Sigmoid colon (tissue), 3 donors: ENCODE results near the gene TAX1BP3.

Source experiments
- POLR2A ChIP-seq, 2 donors: fragments of 450-650 bp; IDR thresholded peaks; one replicate each; pipeline ENCODE4 v1.6.1; 2016; ENCODE audit warnings: antibody characterized with exemption in 2 of 2, mild to moderate bottlenecking in 2 of 2, moderate library complexity in 2 of 2
- TF ChIP-seq, protein P1 (sequence below), 4 experiments: fragments of 450-650 bp in 3 of 4; fragments of 200-600 bp in 1 of 4; IDR thresholded peaks; one replicate each; pipeline ENCODE4 v1.5.1; 2016 to 2019; ENCODE audit warnings: antibody characterized with exemption in 4 of 4, mild to moderate bottlenecking in 3 of 4, moderate library complexity in 2 of 4

DNA sequence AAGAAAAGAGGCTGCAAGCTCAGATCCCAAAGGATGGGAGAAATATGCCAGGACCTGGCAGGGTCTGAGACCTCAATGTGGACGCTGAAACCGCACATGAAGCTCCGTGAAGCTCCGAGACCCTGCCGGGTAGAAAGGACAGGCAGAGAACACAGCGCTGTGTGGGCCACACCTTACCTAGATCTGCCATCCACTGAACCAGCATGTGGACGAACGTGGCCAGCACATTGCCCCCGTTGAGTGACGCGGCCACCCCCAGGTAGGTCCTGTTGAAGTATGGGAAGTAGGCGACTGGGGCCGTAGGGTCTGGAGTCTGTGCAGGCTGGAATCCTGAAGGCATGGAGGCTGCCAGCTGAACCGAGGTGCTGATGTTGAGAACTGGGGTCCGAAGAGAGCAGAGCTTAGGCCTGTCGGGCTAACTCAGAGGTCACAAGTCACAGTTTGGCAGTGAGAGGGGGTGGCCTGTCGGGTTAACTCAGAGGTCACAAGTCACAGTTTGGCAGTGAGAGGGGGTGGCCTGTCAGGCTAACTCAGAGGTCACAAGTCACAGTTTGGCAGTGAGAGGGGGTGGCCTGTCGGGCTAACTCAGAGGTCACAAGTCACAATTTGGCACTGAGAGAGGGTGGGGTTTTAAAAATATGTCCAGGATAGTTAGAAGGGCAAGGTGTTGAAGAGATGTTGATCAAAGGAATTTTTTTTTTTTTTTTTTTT is 53.1 kb downstream of the TAX1BP3 start:
- TF ChIP-seq, protein P1, sequence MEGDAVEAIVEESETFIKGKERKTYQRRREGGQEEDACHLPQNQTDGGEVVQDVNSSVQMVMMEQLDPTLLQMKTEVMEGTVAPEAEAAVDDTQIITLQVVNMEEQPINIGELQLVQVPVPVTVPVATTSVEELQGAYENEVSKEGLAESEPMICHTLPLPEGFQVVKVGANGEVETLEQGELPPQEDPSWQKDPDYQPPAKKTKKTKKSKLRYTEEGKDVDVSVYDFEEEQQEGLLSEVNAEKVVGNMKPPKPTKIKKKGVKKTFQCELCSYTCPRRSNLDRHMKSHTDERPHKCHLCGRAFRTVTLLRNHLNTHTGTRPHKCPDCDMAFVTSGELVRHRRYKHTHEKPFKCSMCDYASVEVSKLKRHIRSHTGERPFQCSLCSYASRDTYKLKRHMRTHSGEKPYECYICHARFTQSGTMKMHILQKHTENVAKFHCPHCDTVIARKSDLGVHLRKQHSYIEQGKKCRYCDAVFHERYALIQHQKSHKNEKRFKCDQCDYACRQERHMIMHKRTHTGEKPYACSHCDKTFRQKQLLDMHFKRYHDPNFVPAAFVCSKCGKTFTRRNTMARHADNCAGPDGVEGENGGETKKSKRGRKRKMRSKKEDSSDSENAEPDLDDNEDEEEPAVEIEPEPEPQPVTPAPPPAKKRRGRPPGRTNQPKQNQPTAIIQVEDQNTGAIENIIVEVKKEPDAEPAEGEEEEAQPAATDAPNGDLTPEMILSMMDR (IDR thresholded peaks at IDR 0.05): no peak
- no peak for TF ChIP-seq POLR2A (IDR thresholded peaks at IDR 0.05)
